ENCODE results near the gene NR3C1.
A peak's percentile ranks its signal among the peaks of the same experiment; 100 is the strongest.

NR3C1 gene

GRCh38 chr5:143249851-143250250 lies 153.6 kb downstream of the NR3C1 start:
- no peak for DNase-seq

DNA sequence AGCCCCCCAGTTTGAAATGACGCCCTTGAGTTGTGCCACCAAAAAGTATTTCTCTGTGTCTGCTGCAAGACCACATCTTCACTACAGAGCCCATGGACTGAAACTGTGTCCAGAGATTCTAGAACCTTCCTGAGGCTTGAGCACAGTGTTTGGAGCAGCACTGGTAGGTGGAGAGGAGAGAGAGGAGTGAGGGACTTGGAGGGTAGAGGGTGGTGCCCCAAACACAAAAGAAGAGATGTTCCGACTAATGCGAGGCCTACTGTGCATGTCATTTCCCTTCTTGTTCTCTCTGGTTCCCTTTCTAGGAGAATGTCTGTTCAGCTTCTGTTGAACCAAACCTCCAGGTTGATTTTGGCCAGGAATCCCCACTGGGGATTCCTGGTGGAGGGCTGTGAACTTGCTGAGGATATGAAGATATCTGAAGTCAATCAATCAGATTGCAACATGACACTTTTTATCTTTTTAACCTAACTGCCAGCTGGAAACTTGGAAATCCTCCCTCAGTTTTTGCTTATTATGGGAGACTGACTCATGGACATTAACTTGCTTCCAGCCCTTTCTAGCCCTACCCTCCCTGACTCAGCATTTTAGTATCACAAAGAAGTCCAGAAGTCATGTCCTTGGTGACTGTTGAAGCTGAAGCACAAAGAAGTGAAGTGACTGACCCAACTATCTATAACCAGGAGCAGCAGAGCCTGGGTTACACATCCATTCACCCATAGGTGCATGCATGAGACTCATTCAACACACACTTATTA lies 154.5 kb downstream of the NR3C1 start:
- no peak for DNase-seq

GRCh38 chr5:143248391-143248790 lies 155.1 kb downstream of the NR3C1 start:
- DNase-seq = no peak

DNA sequence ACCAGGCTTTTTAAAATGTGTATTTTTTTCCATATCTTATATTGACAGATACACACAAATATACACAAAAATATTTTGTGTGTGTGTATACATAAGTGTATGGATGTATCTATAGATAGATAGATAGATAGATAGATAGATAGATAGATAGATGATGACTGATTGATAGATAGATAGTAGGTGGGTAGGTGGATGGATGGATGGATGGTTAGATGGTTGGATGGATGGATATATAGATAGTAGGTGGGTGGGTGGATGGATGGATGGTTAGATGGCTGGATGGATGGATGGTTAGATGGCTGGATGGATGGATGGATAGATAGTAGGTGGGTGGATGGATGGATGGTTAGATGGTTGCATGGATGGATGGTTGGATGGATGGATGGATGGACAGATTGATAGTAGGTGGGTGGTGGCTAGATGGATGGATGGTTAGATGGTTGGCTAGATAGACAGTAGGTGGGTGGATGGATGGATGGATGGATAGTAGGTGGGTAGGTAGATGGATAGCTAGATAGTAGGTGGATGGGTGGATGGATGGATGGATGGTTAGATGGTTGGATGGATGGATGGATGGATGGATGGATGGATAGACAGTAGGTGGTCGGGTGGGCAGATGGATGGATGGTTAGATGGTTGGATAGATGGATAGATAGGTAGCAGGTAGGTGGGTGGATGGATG lies 156.2 kb downstream of the NR3C1 start:
- no peak for DNase-seq

- DNase-seq = no peak
Observed at GRCh38 chr5:143245929-143246561, 157.4 kb downstream of the NR3C1 start.

DNA sequence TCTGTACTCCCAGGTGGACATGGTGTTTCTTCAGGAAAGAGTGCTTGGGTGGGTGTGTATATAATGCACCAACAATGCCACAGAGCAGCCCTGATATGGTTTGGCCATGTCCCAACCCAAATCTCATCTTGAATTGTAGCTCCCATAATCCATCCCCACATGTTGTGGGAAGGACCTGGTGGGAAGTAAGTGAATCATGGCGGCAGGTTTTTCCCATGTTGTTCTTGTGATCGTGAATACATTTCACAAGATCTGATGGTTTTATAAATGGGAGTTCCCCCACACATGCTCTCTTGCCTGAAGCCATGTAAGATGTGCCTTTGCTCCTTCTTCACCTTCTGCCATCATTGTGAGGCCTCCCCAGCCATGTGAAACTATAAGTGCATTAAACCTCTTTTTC lies 158.5 kb downstream of the NR3C1 start:
- DNase-seq = no peak

- DNase-seq = no peak
Observed at GRCh38 chr5:143244000-143244736, 159.3 kb downstream of the NR3C1 start.

DNA sequence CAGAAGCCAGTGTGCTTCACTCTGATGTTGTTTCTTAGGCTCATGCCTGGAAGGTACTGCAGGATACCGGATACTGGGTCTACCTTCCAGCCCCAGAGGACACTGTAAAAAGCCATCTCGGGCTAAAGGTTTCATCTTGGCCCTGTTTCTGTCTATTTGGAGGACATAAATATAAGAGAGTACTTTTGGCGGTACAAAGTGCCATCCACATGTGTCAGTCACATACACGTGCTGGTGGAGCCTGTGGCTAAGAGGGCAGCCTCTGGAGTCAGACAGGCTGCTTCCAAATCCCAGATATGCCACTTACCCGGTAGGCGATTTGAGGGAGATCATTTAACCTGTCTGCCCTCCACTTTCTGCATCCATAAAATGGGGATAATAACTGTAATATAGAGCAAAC lies 160.4 kb downstream of the NR3C1 start:
- DNase-seq = no peak

GRCh38 chr5:143241892-143242291 lies 161.6 kb downstream of the NR3C1 start:
- no peak for DNase-seq

DNA sequence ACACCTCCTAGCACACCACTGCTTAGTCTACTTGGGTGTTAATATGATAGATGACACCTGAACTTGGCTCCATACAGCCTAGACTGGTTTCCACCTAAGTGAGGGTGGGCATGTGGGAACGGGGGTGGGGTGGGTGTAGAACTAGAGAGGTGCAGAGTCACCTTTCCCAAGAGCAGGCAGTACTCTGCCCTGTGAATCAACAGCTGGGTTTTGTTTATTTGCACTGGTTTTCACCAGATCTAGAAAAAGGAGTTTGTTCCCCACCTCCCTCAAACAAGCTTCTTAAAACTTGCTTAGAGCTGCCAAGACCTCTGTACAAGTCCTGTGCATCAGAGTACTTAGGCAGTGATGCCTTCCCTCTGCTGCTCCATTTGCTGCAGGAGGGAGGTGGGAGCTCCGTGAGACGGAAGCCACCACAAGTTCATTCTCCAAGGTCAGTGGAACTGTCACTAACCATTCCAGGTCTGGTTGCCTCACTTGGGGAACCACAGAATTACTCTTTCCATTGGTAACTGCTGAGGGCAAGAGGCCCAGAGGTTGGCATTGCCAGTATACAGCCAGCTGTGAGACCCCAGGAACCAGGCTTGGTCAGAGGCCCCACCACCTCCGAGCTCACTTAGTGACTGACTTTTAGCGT lies 163.5 kb downstream of the NR3C1 start:
- no peak for DNase-seq

DNA sequence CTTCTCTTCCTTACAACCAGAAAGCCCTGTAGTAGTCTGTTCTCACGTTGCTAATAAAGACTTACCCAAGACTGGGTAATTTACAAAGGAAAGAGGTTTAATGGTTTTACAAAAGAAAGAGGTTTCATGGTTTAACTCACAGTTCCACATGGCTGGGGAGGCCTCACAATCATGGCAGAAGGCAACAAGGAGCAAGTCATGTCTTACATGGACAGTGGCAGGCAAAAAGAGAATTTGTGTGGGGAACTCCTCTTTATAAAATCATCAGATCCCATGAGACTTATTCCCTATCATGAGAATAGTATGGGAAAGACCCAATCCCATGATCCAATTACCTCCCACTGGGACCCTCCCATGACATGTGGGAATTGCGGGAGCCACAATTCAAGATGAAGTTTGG lies 164.9 kb downstream of the NR3C1 start:
- no peak for DNase-seq

- DNase-seq = no peak
Observed at GRCh38 chr5:143237664-143238063, 165.8 kb downstream of the NR3C1 start.

DNA sequence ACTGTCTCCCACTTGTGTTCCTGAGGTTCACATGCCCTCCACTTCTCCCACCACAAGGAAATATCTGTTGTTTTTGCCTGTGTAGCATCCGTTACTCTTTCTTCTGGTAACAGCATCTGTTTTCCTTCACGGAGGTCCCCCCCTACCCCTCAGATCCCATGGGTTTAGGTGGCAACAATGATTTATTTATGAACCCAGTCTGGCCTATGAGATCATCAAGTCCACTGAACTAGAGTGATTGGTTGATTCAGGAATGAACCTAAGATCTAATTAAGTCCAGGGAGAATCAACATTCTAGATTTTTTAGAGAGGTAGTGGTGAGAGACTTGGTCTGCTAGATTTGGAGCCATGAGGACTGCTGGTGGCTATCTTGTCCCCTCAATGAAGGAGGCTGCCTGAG lies 166.8 kb downstream of the NR3C1 start:
- DNase-seq = no peak

DNA sequence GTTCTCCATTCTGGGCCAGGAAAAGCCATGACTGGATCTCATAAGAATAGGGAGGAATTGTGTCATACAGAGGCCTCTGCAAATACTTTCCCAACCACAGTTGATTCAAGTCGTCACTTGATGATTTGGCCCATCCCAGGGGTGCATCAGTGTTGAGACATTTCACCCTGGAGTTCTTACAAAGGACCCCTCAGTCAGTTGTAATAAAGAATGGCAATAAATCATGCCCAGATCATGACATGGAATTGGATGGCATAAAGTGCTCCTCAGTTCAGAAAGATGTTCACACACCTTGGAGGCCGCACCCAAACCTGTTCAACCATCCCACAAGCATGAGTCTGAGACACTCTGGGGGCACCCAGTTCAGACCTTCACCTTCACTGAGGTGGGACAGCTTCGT lies 168.1 kb downstream of the NR3C1 start:
- no peak for DNase-seq

GRCh38 chr5:143234162-143234842 lies 169.2 kb downstream of the NR3C1 start:
- DNase-seq = no peak

DNA sequence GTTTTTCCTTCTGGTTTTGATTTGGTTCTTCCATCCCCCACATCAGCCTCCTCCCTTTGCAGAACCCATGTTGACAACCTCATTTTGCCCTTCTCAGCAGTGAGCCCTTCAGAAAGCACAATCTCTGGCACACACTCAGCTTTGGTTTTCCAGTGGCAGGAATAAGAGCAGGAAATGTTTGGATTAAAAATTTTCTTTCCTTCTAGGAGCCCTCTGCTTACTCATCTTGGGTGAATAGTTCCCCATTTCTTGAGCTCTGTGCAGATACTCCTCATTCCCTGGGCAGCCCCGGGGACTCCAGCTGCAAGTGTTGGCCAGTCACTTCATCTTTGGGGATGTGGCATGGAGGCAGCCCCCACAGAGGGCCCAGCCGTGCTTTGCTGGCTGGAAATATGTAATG lies 170.5 kb downstream of the NR3C1 start:
- DNase-seq = no peak

GRCh38 chr5:143231973-143232812 lies 171.3 kb downstream of the NR3C1 start:
- DNase-seq = no peak

DNA sequence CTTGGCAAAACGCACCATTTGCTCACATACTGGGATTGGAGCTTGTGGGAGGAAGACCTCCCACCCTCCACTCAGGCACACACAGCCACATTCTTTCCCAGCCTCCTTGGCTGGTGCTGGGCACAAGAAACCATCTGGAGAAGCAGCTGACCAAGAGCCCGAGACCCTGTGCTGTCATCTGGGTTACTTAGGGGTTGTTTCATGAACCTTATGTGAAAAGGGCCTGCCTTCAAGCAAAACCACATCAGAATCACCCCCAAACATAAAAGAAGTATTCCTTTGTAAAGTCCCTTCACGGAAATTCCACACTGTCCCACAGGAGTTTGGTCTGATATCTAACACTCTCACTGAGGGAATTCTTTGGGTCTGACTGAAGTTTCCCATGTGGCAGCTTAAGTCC lies 172.1 kb downstream of the NR3C1 start:
- no peak for DNase-seq

GRCh38 chr5:143230676-143230996 lies 172.8 kb downstream of the NR3C1 start:
- DNase-seq = no peak

DNA sequence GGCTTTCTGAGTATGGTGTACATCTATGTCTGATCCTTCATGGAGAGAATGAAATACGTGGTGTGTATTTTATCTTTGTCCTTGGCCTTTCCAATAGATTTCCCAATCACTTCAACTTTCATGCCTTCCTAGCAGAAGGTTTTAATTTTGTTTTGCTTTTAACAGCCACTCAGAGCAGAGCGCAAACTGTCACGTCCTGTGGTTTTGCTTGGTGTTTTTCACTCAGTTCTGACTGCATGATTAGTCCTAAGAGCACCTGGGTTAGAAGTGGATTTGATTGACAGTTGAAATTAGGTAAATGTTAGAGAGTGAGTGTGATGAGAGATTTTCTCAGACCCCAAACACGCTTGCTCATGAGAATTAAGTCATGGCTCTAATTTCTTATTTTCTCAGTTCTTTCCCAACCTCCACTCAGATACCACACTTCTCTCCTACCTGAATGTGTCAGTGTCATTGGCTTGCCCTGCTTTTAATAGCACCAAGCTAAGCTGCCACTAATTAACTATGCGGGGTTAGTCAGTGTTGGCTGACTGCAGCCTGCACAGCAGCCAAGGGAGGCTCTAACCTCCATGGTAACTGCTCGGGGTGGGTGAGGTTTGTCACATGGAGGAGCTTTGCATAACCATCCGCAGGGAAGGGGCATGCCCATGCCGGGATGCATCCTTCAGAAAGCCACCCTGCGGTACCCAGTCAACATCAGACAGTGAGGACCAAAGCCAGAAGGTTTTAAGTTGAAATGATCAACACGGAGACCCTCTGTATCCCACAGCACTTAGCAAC lies 173.4 kb downstream of the NR3C1 start:
- DNase-seq = peak; percentile 47

- DNase-seq = peak; percentile 21
Observed at GRCh38 chr5:143229426-143229895, 174.0 kb downstream of the NR3C1 start.

Data from retina (tissue), 1 donor.